GM21515 (cell line): ENCODE measurements around the gene RNASEH1.
"Not testable (repeated sequence)": the region's sequence is repeated elsewhere in the genome, so short reads cannot be mapped to it uniquely, and the experiment has no call there.

Source experiments
- ATAC-seq: cut with Tn5 transposase; IDR thresholded peaks from one replicate; pipeline ENCODE4 v1.9.1; 2021; ENCODE audit not compliant: unreplicated experiment

RNASEH1 gene

DNA sequence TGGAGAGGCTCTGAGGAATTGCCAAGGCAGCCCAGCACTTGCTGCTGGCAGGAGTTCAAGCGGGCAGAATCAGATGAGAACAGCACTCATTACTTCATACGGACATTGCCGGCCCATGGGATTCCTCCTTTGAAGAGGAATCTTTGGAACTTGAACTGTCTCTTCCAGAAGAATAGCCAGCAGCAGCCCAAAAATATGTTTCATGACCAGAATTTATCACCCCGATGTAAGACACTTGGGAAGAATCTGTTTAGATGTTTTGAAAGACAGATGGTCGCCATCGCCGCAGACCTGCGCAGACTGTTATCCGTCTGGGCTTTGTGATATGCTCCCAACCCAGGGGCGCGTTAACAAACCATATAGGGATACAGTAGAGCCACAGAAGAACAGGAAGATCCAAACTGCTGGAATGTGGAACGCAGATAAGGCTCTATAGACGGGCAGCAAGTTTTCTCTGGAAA is 35.1 kb downstream of the RNASEH1 start:
- ATAC-seq, result no peak

- ATAC-seq, result no peak
These were observed 37.5 kb downstream of the RNASEH1 start for GRCh38 chr2:3520591-3520990.

DNA sequence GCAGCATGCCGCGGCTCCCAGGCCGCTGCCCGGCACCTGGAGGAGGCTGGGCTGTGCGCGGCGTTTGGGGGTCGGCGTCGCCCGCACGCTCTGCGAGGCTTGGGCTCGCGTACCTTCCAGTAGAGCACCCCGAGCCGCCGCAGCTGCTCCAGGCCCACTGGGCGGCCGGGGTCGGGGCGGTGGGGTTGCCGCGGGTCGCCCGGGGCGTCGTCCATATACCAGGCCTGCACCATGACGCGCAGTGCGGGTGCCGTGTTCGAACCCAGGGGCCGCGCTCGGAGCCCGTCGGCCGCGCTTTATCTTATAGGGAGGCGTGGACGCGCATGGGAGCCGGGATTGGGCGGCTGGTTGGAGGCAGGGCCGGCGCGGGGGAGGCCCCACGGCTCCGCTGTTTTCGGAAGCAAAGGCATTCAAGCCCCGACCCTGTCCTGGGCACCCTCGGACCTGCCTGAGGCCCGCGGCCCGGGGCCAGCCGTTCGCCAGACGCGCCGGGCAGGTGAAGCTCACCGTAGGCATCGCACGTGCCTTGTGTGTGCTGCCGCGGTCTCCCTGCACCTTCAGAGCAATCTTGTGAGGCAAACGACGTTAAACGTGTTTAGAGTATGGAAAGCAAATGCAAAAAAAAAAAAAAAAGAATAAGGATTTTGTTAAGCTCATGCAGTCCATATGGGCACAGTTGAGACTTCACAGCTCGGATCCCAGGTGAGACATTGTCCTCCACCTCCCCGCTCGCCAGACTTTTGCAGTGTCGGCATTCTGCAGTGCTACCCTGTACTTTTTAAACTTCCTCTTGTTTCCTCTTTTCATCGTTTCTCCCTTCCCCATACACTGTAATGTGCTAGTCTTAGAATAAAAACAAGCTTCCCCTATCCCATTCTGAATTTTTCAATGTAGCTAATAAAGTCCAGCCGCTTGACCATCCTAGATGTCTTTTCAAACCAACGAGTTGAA is 38.6 kb downstream of the RNASEH1 start, which contains the start of gene ADI1:
Gene ADI1 (minus strand): TSS at position 277 of the 951 bp plus-strand sequence. CDS start 44 bp downstream, at position 233.
- peak; percentile 70 for ATAC-seq

DNA sequence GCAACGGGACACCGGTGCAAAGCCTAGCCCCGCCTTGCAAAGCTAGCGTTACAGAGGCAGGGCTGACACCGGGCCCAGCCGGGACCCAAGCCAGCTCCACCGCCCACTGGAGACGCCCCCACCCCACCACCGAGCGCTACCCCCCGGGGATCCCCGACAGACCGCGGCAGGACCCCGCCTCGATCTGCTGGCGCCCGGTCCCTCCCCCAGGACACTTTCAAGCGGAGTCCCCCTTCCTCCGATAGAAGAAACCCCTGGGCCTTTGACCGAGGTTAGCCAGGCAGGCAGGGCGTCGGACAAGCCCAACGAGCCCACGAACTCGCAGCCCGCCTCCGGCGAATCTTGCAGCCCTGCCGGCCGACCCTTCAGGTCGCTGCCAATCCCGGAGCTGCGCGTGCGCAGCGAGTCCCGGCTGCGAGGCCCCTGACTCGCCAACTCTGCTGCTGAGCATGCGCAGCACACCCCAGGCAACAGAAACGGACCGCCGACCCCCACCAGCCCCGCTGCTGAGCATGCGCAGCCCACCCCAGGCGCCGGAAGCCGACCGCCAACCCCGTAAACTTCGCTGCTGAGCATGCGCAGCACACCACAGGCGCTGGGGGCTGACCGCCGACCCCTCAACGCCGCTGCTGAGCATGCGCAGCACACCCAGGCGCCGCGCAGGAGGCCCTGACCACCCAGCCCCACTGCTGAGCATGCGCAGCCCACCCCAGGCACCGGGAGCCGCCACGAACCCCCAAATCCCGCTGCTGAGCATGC is 39.5 kb downstream of the RNASEH1 start:
- peak; percentile 81 for ATAC-seq

DNA sequence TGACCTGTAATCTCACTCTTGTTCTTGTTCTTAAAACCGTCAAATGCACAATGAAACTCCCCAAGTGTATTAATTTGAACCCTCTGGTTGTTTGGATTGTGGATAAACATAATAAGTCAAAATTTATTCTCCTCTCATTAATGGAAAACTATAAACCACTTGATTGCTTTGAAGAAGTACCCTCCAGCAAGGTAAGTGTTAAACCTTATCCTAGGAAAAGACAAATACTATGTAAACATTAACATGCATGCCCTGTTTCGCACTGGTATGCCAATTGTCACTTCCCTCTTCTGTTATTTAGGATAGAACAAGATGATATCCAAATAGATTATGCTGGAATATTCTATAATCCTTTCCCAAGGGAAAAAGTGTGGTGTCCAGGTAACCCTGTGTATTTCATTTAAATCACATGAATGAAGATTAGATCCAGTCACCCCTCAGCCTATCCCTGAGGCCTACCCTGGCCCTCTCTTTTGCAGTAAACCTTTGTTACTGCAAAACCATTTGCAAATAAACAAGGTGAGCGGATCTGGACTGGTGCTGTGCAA is 40.1 kb downstream of the RNASEH1 start:
- ATAC-seq, result no peak

DNA sequence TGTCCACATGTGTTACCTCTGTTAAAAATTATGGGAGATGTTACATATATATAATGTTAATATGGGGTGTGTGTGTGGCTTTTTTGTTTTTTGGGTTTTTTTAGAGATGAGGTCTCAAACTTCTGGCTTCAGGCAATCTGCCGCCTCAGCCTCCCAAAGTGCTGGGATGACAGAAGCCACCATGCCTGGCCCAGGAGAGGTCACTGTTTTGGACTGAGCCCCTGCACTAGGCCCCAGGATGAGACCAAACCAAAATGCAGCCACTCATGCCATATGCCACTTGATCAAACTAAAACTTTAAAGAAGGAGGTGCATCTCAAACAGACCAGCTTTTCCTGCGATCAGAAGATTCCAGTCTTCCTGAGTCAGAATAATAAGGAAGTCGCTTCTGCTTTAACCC is 41.3 kb downstream of the RNASEH1 start:
- no peak for ATAC-seq

- ATAC-seq, result not testable (repeated sequence)
These were observed 42.7 kb downstream of the RNASEH1 start for GRCh38 chr2:3515438-3515837.

DNA sequence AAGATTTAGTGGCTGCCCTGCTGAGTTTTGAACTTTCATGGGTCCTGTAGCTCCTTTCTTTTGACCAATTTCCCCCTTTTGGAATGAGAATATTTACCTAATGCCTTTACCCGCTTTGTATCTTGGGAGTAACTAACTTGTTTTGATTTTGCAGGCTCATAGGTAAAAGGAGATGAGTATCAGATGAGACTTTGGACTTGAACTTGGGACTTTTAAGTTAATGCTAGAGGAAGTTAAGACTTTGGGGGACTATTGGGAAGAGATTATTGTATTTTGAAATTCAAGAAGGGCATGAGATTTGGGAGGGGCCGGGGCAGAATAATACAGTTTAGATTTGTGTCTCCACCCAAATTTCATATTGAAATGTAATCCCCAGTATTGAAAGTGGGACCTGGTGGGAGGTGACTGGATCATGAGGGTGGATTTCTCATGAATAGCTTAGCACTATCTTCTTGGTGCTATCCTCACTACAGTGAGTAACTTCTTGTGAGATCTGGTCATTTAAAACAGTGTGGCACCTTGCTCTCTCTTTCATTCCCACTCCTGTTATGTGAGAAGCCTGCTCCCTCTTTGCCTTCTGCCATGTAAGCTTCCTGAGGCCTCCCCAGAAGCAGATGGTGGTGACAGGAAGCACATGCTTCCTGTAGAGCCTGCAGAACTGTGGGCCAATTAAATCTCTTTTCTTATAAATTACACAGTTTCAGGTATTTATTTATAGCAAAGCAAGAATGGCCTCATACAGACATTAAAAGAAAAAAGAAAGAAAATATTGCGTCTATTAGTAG is 44.9 kb downstream of the RNASEH1 start:
- no peak for ATAC-seq

DNA sequence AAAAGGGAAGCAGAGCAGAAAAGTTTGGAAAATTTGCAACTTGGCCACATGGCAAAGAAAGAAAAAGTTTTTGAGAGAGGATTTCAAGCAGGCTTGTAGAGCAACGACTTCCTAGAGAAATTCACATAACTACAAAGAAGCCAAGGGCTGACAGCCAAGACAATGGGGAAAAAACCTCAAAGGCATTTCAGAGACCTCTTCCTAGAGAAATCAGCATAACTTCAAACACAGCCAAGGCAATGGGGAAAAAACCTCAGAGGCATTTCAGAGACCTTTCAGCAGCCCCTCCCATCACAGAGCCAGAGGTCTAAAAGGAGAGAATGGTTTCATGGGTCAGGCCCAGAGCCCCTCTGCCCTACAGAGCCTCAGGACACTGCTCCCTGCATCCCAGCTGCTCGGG is 46.0 kb downstream of the RNASEH1 start:
- ATAC-seq, result no peak

GRCh38 chr2:3505771-3506170 is 52.4 kb downstream of the RNASEH1 start:
- ATAC-seq, result no peak

GRCh38 chr2:3504741-3505140 is 53.4 kb downstream of the RNASEH1 start:
- ATAC-seq, result no peak

- no peak for ATAC-seq
These were observed 54.6 kb downstream of the RNASEH1 start for GRCh38 chr2:3503483-3503882.

- no peak for ATAC-seq
These were observed 55.1 kb downstream of the RNASEH1 start for GRCh38 chr2:3503046-3503445.

GRCh38 chr2:3500326-3500899 is 57.7 kb downstream of the RNASEH1 start:
- no peak for ATAC-seq

- ATAC-seq, result no peak
These were observed 59.2 kb downstream of the RNASEH1 start for GRCh38 chr2:3498783-3499394.

DNA sequence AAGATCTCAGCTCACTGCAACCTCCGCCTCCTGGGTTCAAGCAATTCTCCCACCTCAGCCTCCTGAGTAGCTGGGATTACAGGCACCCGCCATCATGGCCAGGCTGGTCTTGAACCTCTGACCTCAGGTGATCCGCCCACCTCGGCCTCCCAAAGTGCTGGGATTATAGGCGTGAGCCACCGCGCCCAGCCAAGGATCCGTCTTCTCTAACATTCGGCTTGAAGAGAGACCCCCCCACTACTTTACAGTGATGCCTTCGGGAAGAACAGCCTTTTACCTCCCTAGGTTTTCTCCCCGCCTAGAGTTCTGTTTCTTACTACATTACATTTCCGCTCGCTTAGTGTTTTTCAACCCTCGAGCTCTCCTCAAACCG is 61.4 kb downstream of the RNASEH1 start:
- ATAC-seq, result not testable (repeated sequence)
